ENCODE results near the gene PRAC1.
"Not testable (repeated sequence)": the region's sequence is repeated elsewhere in the genome, so short reads cannot be mapped to it uniquely, and the experiment has no call there.

The PRAC1 gene

GRCh38 chr17:48725288-48726064 lies 3.2 kb upstream of the PRAC1 start:
- DNase-seq: peak; percentile 64

GRCh38 chr17:48725004-48725287 lies 2.6 kb upstream of the PRAC1 start:
- no peak for DNase-seq

- peak; percentile 90 for DNase-seq
Observed at GRCh38 chr17:48724251-48725003, 2.1 kb upstream of the PRAC1 start.

- peak; percentile 66 for DNase-seq
Observed at GRCh38 chr17:48723423-48724250, 1.3 kb upstream of the PRAC1 start.

GRCh38 chr17:48722915-48723422 lies 651 bp upstream of the PRAC1 start, which contains the start of gene PRAC2:
Gene PRAC2 (plus strand): TSS chr17:48723185. CDS start chr17:48724411, 1,226 bp downstream.
- no peak for DNase-seq

GRCh38 chr17:48721009-48721402 lies 1.3 kb downstream of the PRAC1 start:
- no peak for DNase-seq

- DNase-seq: no peak
Observed at GRCh38 chr17:48720266-48721008, 1.9 kb downstream of the PRAC1 start.

GRCh38 chr17:48719642-48720265 lies 2.6 kb downstream of the PRAC1 start:
- peak; percentile 67 for DNase-seq

GRCh38 chr17:48718761-48719641 lies 3.3 kb downstream of the PRAC1 start:
- DNase-seq: peak; percentile 83

GRCh38 chr17:48718227-48718760 lies 4.0 kb downstream of the PRAC1 start:
- DNase-seq: peak; percentile 84

- DNase-seq: peak; percentile 39
Observed at GRCh38 chr17:48717367-48718226, 4.7 kb downstream of the PRAC1 start.

GRCh38 chr17:48716549-48716948 lies 5.8 kb downstream of the PRAC1 start:
- DNase-seq: not testable (repeated sequence)

GRCh38 chr17:48715496-48716399 lies 6.6 kb downstream of the PRAC1 start:
- no peak for DNase-seq

- no peak for DNase-seq
Observed at GRCh38 chr17:48711128-48711527, 11.2 kb downstream of the PRAC1 start.

- DNase-seq: no peak
Observed at GRCh38 chr17:48704361-48705248, 17.7 kb downstream of the PRAC1 start.

- DNase-seq: no peak
Observed at GRCh38 chr17:48701864-48702532, 20.3 kb downstream of the PRAC1 start.

GRCh38 chr17:48693178-48693577 lies 29.1 kb downstream of the PRAC1 start:
- no peak for DNase-seq

Data from retina (tissue), 1 donor.